SK-N-SH (cell line): Measurements from ENCODE around the gene CPLX1.

Experiments used
- CTCF ChIP-seq: fragments of 200-600 bp; sonication (generic); IDR thresholded peaks from 2 replicates; pipeline ENCODE4 v1.6.1; 2017; ENCODE audit warnings: antibody characterized with exemption, mild to moderate bottlenecking, moderate library complexity
- POLR2AphosphoS5 ChIP-seq: IDR thresholded peaks from 2 replicates; pipeline ENCODE4 v1.6.1; 2012; ENCODE audit warnings: low read depth, low read length
- RFX5 ChIP-seq: IDR thresholded peaks from 2 replicates; pipeline ENCODE4 v1.6.1; 2012; ENCODE audit warnings: mild to moderate bottlenecking, improper control_type of control experiment, low read length
- TAF1 ChIP-seq: IDR thresholded peaks from 2 replicates; pipeline ENCODE4 v1.6.1; 2012; ENCODE audit warnings: low read depth, mild to moderate bottlenecking, low read length, moderate library complexity, borderline replicate concordance
- TCF12 ChIP-seq: IDR thresholded peaks from 2 replicates; pipeline ENCODE4 v1.4.0; 2012

GRCh38 chr4:793093-793861 lies 32.7 kb downstream of the CPLX1 start:
- no peak for TF ChIP-seq CTCF
- no peak for TF ChIP-seq TCF12
- no peak for TF ChIP-seq RFX5
- TF ChIP-seq TAF1 = no peak
- no peak for TF ChIP-seq POLR2AphosphoS5
